ENCODE measurements around the gene ARHGAP42.

- no peak for TF ChIP-seq CTCF (IDR thresholded peaks at IDR 0.05)
- TF ChIP-seq POLR2A (IDR thresholded peaks at IDR 0.05): no peak
Measured at GRCh38 chr11:100760744-100761143, 73.7 kb downstream of the ARHGAP42 start.
